Measurements from ENCODE around the gene ZCCHC24. TPM values are rescaled to one million over a fixed set of nuclear protein-coding genes. Genes with fewer than 3 reads are reported as not detected.
"Not testable (repeated sequence)": the region's sequence is repeated elsewhere in the genome, so short reads cannot be mapped to it uniquely, and the experiment has no call there.

Gene ZCCHC24
- total RNA-seq, 1 experiment from 2014 or later, result 3.3 TPM

DNA sequence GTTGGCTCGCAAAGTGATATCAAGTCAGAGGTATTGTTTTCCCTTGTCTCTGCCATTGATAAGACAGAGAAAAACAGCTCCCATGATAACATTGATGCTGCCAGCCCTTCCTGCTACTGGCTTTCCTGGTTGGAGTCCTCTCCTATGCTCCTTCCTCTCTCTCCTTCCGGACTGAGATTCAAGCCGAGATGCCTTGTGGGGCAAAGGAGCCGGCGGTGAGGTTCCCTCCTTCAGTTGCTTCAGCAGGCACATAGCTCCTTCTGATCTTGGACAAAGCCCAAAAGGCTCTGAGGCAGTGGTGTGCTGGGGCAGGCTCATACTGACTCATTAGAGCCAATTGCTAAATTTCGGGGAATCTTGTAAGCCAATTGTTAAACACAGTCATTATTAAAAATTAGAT lies 8.8 kb upstream of the ZCCHC24 start:
- DNase-seq (ENCODE audit: low read depth, low spot score), result no peak

DNA sequence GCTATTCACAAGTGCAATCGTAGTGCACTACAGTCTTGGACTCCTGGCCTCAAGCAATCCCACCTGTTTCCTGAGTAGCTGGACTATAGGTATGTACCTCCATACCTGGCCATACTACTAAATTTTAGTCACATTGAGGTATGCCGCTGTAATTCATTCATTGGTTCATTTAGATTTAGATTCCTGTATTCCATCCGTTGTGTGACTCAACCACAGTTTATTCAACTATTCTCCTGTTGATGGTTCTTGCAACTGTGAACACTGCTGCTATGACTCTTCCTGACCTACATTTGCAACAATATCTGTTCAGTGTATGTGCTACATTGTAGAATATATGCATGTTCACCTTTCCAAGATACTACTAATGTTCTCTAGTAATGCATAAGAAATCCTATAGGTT lies 8.0 kb upstream of the ZCCHC24 start:
- no peak for DNase-seq (ENCODE audit: low read depth, low spot score)
- in situ Hi-C loops (cut with HindIII; ENCODE audit: low pct_unique_long_range_greater_than_20kb, low sequenced_read_pairs), result no loop called here

More for the DNA sequence above, 8.8 kb upstream of the ZCCHC24 start:
- in situ Hi-C loops (cut with HindIII; ENCODE audit: low pct_unique_long_range_greater_than_20kb, low sequenced_read_pairs), result no loop called here

DNA sequence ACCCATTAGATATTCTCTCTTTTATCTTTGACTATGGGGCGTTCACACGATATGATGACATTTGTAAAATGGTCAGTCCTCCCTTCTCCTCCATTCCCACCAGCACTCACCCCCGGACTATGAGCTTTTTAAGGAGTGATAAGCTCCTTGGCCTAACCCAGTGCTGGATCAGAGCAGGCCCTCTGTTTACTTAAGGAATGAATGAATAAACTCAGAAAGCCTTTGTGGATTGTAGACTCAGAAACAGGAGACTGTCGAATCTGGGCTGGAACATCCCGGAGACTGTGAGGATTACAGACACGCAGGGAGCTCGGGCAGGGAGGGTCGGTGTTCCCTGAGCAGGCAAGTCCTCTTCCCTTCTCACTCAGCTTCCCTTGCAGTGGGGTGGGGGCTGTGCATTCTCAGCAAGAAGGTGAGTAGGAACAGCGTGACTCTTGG lies 6.8 kb upstream of the ZCCHC24 start:
- in situ Hi-C loops (cut with HindIII; ENCODE audit: low pct_unique_long_range_greater_than_20kb, low sequenced_read_pairs), result no loop called here

DNA sequence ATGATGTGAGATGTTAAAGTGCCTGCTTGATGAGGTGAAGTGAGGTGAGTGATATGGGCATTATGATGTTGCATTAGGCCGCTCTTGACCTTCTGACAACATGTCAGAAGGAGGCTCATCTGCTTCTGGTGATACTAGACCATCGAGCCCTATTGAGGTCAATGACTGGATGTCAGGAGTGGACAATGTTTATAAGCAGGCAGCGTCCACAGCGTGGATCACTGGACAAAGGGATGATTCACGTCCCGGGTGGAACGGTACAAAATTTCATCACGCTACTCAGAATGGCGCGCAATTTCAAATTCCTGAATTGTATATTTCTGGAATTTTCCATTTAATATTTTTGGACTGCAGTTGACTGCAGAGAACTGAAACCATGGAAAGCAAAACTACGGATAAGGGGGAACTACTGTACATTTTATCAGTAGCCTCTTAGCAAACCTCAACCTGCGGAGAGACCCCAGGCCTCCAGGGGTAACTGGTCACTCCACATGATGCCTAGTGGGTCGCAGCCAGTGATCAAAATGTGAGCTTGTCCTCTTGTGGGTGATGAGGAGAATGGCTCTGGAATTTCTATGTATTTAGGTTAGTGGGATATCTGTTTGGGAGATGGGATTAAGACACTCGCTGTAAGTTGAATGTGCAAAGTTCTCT lies 5.7 kb upstream of the ZCCHC24 start:
- in situ Hi-C loops (cut with HindIII; ENCODE audit: low pct_unique_long_range_greater_than_20kb, low sequenced_read_pairs), result no loop called here
- DNase-seq (ENCODE audit: low read depth, low spot score), result no peak

More for the DNA sequence above, 6.8 kb upstream of the ZCCHC24 start:
- DNase-seq (ENCODE audit: low read depth, low spot score), result no peak

DNA sequence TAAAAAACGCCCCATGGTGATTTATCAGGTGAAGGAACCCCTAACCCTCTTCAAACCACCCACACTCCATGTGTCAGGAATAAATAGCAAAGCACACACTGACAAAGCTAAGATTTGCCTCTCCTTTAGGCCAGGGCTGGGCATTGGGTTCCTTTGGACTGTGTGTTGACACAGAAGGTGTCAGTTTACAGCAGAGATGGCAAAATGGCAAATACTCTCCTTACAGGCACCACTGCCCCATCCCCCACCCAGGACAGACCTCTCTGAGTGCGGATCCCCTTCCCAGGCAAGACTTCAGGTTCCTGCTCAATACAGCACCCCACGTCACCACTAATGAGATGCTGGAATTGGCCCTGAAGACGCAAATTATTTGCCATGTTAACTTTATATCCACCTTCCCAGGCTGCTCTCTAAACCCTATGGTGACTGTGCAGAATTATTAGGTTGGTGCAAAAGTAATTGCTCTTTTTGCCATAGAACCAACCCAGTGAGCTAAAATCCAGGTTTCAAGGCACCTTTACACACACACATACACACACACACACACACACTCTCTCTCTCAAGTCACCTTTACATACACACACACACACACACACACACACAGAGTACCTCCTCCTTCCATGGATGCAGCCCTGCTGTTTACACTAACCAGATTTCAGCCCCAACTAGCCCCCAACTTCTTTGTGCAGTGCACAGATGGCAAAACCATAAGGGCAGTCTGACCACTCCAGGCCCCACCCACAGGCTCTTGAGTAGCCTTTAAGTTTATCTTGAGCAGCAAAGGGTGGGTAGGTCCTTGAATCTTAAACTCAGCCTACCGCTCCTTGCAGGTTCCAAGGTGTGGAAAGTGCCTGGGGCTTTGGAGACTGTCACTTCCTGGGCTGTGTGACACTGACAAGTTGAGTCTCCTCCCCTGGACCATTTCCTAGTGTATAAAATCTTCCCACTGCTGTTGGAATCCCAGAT lies 4.0 kb upstream of the ZCCHC24 start:
- in situ Hi-C loops (cut with HindIII; ENCODE audit: low pct_unique_long_range_greater_than_20kb, low sequenced_read_pairs), result no loop called here
- no peak for DNase-seq (ENCODE audit: low read depth, low spot score)

DNA sequence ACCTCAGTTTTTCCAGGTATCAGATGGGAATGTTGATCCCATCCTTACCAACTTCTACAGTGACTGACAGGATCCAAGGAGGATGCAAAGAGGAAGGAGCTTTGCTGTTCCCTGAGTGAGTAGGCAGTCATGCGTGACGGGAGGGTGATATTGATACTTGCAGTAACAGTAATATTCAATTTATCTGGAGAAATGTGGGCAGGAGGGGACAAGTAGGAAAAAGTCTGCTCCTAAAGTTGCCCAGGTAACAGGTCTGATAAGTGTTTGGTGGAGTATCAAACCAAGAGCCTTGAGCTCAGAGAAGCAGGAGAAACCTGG lies 3.3 kb upstream of the ZCCHC24 start:
- in situ Hi-C loops (cut with HindIII; ENCODE audit: low pct_unique_long_range_greater_than_20kb, low sequenced_read_pairs), result no loop called here
- no peak for DNase-seq (ENCODE audit: low read depth, low spot score)

DNA sequence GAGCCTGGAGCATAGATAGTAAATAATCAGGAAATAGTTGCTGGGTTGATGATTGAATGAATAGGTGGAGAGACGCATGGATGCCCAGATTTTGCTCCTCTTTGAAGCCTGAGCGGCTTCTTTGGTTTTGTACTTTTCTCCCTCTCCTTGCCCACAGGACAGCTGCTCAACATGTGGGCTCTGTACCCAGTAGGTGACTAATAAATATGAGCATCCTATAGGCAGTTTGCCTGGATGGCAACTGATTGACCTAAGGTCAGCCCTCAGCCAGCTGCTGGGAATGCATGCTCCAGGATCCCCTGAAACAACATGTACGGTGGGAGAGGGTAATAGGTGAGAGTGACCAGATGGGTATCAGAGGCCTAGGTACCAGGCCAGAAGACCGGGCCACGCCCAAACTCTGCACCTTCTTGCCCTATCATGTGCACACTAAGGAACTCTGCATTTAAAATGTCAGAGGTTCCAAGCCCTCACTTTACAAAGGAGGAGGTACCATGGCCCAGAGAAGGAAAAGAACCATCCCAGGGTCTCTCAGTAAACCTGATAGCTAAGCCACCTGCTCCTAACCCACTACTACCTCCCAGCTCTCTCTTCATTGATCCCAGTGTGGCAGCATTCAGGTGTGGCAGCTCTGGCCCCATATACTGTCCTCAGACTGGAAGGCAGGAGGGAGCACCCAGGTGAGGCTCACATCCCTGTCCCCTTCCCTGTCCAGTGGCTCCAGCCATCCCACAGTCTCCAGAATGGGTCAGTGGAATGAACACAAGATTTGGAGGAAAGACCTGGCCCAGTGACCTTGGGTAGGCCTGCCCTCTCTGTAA lies 2.7 kb upstream of the ZCCHC24 start:
- DNase-seq (ENCODE audit: low read depth, low spot score), result no peak
- in situ Hi-C loops (cut with HindIII; ENCODE audit: low pct_unique_long_range_greater_than_20kb, low sequenced_read_pairs), result no loop called here

DNA sequence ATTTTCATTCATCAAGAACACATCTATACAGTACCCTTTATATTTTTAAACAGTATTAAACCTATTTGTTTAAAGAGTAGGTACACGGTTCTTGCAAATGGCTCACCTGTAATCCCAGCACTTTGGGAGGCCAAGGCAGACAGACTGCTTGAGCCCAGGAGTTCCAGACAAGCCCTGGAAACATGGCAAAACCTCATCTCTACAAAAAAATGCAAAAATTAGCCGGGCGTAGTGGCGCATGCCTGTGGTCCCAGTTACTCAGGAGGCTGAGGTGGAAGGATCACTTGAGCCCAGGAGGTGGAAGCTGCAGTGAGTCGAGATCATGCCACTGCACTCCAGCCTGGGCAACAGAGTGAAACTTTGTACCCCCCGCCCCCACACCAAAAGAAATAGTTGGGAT lies 1.8 kb upstream of the ZCCHC24 start:
- DNase-seq (ENCODE audit: low read depth, low spot score); in situ Hi-C loops (cut with HindIII; ENCODE audit: low pct_unique_long_range_greater_than_20kb, low sequenced_read_pairs): not testable (repeated sequence)

DNA sequence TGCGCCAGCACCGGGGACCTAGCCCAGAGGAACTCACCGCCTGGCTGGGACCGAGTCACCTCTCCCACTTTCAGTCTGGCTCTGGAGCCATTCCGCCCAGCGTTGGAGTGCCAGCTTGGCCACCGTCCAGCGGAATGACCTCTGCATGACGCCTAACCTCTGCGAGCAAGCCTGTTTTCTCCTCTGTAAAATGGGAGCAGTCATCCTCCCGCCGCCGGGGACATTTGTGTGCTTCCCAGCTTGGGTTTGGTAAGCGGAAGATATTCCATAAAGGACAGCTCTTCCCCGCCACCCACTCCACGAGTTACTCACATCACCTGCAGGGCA lies 1.3 kb upstream of the ZCCHC24 start:
- DNase-seq (ENCODE audit: low read depth, low spot score), result no peak

DNA sequence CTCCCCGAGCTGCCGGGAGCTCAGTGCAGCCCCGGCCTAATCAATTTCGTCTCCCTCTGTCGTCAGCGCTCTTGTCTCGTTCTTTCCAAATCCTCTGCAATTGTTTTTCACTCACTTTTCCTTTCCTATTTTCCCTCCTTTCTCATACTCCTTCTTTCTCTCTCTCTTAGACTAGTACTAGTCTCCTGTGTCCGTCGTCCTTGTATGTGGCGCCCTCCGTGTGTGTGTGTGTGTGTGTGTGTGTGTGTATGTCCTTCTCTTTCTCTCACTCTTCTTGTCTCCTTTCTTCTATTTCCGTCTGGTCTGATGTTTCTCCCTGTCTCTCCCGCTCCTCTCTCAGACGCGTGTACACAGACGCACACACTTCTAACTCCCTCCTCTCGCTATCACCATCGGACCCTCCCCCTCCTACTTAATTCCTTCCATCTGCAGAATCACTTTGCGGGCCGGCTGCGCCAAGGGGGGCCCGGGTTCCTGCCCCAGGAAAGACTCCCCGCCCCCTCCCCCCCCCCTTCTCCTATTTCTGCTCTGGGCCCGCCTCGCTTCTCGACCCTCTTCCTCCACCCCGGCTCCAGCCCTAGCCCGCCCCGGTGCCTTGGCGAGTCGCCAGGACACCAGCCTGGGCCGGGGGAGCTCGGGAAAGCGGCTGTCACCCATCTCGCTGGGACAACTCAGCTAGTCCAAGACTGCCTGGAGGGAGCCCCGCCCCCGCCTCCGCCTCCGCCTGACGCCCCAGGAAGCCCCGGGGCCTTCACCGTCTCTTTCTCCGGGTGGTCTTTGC lies 743 bp upstream of the ZCCHC24 start:
- no peak for DNase-seq (ENCODE audit: low read depth, low spot score)
- in situ Hi-C loops (cut with HindIII; ENCODE audit: low pct_unique_long_range_greater_than_20kb, low sequenced_read_pairs), result no loop called here

More for the DNA sequence above, 1.3 kb upstream of the ZCCHC24 start:
- in situ Hi-C loops (cut with HindIII; ENCODE audit: low pct_unique_long_range_greater_than_20kb, low sequenced_read_pairs), result no loop called here

DNA sequence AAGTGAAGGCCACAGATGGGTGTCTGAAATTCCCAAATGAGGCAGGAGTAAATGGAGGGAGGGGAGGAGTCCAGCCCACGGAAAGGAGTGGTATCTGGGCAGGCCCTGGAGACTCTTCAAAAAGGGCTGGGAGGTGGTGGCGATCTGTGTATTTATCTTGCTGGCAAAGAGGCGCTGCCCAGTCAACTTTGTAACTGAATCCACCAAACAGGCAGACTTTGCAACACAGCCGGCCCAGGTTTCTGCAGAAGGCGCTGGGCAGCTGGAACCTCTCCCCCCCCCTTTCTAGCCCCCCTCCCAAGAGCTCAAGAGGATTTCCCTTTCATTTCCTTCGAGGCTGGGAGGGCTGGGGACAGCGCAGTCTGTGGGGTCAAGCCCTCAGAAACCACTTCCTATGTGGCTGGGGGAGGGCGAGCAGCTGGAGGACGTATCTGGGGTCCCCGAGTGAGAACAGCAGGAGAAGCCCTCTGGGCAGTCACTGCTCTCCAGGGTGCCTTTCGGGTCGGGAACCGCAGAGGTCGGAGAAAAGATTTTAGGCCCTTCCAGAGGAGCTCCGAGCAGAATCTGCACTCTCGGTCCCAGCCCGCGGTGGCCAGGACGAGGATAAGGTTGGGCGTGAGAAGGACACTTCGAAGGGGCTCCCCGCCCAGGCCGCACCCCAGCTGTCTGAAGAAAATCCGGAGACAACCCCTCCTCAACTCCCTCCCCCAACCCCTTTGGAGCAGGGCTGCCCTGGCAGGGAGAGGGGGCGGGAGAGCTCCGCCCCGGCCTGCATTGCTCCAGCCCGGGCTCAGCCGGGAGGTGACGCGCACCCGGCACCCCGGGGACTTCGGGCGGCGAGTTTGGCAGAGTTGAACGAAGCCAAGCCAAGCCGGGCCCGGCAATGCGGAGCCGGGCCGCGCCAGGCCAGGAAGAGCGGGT lies 965 bp downstream of the ZCCHC24 start:
- peak; percentile 16 for DNase-seq (ENCODE audit: low read depth, low spot score)
- in situ Hi-C loops (cut with HindIII; ENCODE audit: low pct_unique_long_range_greater_than_20kb, low sequenced_read_pairs), result no loop called here

DNA sequence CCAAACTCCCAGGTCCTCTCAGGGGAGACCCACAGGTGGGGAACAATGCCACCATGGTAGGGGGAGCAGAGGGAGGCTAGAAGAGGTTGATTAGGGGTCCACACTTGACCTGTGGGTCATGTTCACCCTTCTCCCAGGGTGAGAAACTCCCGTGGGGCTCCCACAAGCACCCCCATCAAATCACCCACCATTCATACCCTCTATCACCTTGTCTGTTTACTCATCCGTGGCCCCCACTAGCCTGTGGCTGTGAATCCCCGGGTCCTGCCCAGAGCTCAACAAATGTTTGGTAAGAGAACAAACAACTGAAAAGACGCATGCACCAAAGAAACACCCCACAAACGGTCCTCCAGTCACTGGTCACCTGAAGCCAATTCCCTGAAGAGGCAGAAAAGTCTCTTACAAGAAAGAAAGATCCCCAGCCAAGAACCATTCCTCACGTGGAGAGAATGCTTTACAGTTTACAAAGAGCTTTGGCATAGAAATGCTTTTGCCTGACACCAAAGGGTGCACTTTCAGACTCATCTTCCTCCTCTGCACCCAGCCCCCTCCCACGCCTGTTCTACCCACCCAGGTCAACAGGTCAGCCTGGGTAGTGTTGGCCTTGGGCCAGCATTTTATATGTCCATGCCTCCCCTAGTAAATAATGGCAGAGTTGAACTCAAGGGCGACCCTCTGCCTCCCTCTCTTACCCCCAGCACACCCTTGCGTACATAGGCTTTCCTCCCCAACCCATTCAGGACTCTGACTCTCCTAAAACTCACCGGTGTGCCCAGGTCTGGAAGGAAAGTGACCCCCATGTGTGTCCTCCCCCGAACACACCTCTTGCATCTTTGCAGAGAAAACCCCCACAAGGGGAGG lies 1.9 kb downstream of the ZCCHC24 start:
- in situ Hi-C loops (cut with HindIII; ENCODE audit: low pct_unique_long_range_greater_than_20kb, low sequenced_read_pairs), result no loop called here
- DNase-seq (ENCODE audit: low read depth, low spot score), result no peak

DNA sequence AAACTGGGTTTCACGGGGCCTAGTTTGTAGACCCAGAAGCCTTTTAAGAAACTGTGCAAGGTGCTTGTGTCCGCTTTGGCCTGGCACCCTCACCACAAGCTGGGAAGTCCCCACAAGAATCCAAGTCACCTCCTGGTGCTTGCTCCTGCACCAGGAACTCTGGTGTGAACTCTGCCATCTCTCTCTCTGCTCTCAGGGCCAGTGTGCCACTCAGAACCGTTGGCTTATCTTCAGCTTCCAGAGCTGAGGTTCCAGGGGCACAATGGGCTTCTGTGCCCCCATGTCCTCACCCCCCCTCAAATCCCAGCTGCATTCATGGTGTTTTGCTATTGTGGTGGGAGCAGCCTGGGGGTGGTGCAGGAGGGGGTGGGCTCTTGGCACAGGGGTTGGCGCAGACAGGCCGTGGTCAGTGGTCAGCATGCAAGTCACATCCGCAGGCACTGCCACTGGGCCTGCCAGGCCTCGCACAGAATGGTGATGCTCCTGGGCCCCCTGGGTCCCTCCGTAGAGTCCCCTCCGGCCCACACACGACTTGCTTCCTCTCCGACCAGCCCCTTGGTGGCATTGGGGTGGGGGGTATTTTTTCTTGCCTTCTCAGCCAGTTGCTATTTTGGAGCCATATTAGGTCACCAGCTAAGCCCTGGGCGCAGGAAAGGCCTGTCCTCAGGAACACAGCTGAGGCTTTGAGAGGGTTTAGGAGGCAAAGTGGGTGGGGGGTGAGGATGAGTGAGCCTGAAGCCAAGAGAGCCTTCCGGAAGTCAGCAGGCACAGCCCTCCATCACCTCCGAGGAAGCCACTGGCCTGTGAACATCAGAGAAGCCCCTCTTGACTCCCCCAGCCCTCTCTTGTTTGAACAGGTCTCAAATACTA lies 3.0 kb downstream of the ZCCHC24 start:
- no peak for DNase-seq (ENCODE audit: low read depth, low spot score)
- in situ Hi-C loops (cut with HindIII; ENCODE audit: low pct_unique_long_range_greater_than_20kb, low sequenced_read_pairs), result no loop called here

DNA sequence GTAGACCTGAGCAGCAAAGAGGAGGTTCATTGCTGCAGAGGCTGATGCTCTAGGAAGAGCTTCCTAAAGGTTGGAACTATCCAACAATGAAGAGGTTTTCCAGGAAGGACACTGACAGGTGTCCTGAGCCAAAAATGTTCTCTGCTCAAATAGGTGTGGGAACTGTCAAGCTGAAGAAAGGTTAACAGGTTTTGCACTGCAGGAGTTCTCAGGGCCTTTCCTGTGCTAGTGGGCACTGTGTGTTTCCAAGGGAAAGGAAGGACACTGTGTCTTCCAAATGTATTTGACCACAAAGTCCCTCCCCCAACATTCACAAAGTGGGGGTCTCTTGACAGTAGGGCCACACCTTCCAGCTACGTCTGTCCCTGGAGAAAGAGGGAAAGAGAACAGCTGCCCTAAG lies 4.0 kb downstream of the ZCCHC24 start:
- DNase-seq (ENCODE audit: low read depth, low spot score), result no peak
- in situ Hi-C loops (cut with HindIII; ENCODE audit: low pct_unique_long_range_greater_than_20kb, low sequenced_read_pairs), result no loop called here

DNA sequence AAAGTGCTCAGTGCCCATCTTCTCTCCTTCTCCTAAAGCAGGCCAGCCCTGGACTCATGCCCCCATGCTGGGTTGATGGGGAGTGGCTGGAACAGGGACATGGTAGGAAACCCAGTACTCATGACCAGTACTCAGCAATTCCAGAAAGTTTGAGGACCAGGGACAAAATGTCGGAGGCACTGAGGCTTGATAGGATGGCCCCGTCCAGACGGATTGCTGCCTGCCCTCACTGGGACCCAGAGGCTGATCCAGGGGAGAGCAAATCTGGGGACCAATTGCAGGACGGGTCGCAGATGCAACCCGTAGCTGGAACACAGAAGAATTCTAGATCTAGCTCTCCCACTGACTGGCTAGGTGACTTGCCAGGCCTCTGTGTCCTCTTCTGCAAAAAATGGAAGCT lies 5.1 kb downstream of the ZCCHC24 start:
- no peak for DNase-seq (ENCODE audit: low read depth, low spot score)
- in situ Hi-C loops (cut with HindIII; ENCODE audit: low pct_unique_long_range_greater_than_20kb, low sequenced_read_pairs), result no loop called here
